Cardiac muscle cell (in vitro differentiated cells and primary cell): ENCODE results near the gene CCDC88B. TPM values are rescaled to one million over a fixed set of nuclear protein-coding genes. Genes with fewer than 3 reads are reported as not detected.

Experiments
- DNase-seq, 2 donors: peaks; one replicate each; pipeline versions ENCODE4 v3.0.0 to v3.0.0-alpha.2; 2010 to 2017; ENCODE audit warnings: low read depth in 1 of 2, low spot score in 1 of 2
- H3K27ac ChIP-seq: fragments of 200-600 bp; sonication (generic); 2 replicates; pipeline ENCODE4 v1.5.1; 2016
- H3K27me3 ChIP-seq: fragments of 200-600 bp; sonication (generic); 2 replicates; pipeline ENCODE4 v1.6.0; 2016; ENCODE audit warnings: control low read depth
- H3K36me3 ChIP-seq: fragments of 200-600 bp; sonication (generic); 2 replicates; pipeline ENCODE4 v1.5.1; 2016; ENCODE audit warnings: control low read depth
- H3K4me1 ChIP-seq: fragments of 200-600 bp; sonication (generic); 2 replicates; pipeline ENCODE4 v1.8.1; 2017; ENCODE audit warnings: low read depth, mild to moderate bottlenecking, mixed run types
- H3K4me3 ChIP-seq: fragments of 200-600 bp; sonication (generic); 2 replicates; pipeline ENCODE4 v1.5.1; 2016; ENCODE audit warnings: mild to moderate bottlenecking
- H3K9me3 ChIP-seq: fragments of 200-600 bp; sonication (generic); 2 replicates; pipeline ENCODE4 v1.5.1; 2017; ENCODE audit warnings: low read depth, mild to moderate bottlenecking, control low read depth
- polyA plus RNA-seq: library from polyadenylated mRNA; unstranded; fragments of >200 nt; fragmentation: Nextera tagmentation; extraction: Ambion mirVana; gene quantifications from 2 replicates; pipeline ENCODE4 v1.2.1, GENCODE V29; 2016
- total RNA-seq: library from RNA; depleted of rRNA; stranded (reverse); fragments of >200 nt; gene quantifications from 2 replicates; pipeline ENCODE4 v1.2.3, GENCODE V29; 2016
- TF ChIP-seq, protein P1 (sequence below): IDR thresholded peaks from 2 replicates; pipeline ENCODE4 v1.5.1; 2012; ENCODE audit warnings: low read depth, mild to moderate bottlenecking, low read length

CCDC88B gene
- total and polyA plus RNA-seq, 2 experiments from 2014 or later, result 8.4 to 8.6 TPM

- TF ChIP-seq, protein P1, sequence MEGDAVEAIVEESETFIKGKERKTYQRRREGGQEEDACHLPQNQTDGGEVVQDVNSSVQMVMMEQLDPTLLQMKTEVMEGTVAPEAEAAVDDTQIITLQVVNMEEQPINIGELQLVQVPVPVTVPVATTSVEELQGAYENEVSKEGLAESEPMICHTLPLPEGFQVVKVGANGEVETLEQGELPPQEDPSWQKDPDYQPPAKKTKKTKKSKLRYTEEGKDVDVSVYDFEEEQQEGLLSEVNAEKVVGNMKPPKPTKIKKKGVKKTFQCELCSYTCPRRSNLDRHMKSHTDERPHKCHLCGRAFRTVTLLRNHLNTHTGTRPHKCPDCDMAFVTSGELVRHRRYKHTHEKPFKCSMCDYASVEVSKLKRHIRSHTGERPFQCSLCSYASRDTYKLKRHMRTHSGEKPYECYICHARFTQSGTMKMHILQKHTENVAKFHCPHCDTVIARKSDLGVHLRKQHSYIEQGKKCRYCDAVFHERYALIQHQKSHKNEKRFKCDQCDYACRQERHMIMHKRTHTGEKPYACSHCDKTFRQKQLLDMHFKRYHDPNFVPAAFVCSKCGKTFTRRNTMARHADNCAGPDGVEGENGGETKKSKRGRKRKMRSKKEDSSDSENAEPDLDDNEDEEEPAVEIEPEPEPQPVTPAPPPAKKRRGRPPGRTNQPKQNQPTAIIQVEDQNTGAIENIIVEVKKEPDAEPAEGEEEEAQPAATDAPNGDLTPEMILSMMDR, result no peak
- Histone ChIP-seq H3K36me3 (no peaks in the 10 kb centered on the region), H3K4me3 (no peak overlapping the region), H3K9me3 (no peaks in the 10 kb centered on the region), H3K27me3 (no peaks in the 10 kb centered on the region), H3K4me1 (no peaks in the 10 kb centered on the region), H3K27ac (no peak overlapping the region)
- DNase-seq, result no peak
Measured at GRCh38 chr11:64376071-64376470, 36.1 kb downstream of the CCDC88B start.

- peak in 1 of 2 donors; percentile 42 for DNase-seq
- H3K9me3 ChIP-seq, result no peaks in the 10 kb centered on the region
- no peaks in the 10 kb centered on the region for H3K27me3 ChIP-seq
- H3K36me3 ChIP-seq, result no peaks in the 10 kb centered on the region
- no peaks in the 10 kb centered on the region for H3K4me1 ChIP-seq
- H3K27ac ChIP-seq, result no peak overlapping the region
- no peak overlapping the region for H3K4me3 ChIP-seq
- TF ChIP-seq, protein P1, result no peak
Measured at GRCh38 chr11:64378335-64378880, 38.4 kb downstream of the CCDC88B start.

DNA sequence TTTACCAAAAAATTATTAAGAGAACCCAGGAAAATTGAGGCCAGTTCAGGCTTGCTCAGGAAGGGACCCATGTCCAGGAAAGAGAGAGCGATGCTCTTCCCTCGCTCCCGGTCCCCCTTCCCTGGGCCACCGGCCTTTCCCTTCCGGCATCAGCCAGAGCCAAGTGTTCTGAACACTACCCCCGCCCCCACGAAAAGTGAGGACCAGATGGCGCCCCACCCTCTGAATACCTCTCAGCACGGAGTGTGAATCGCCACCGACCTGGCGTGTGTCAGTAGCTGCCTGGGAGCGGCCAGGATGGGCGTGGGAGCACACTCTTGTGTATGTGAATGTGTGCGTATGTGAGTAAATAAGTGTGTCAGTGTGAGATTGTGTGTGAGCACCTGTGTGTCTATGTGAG lies 39.2 kb downstream of the CCDC88B start:
- Histone ChIP-seq H3K27me3 (no peaks in the 10 kb centered on the region), H3K4me3 (no peak overlapping the region), H3K36me3 (no peaks in the 10 kb centered on the region), H3K27ac (no peak overlapping the region), H3K9me3 (no peaks in the 10 kb centered on the region), H3K4me1 (peaks cover 3% of the 10 kb centered on the region)
- TF ChIP-seq, protein P1, result no peak
- DNase-seq, result no peak

GRCh38 chr11:64379817-64380709 lies 40.1 kb downstream of the CCDC88B start:
- Histone ChIP-seq H3K36me3 (no peaks in the 10 kb centered on the region), H3K4me1 (peaks cover 8% of the 10 kb centered on the region), H3K27ac (peak overlapping the region; percentile 69), H3K9me3 (no peaks in the 10 kb centered on the region), H3K4me3 (no peak overlapping the region), H3K27me3 (no peaks in the 10 kb centered on the region)
- TF ChIP-seq, protein P1, result no peak
- peak in 1 of 2 donors; percentile 47 for DNase-seq

GRCh38 chr11:64381350-64381749 lies 41.3 kb downstream of the CCDC88B start:
- Histone ChIP-seq H3K27ac (no peak overlapping the region), H3K4me3 (no peak overlapping the region), H3K36me3 (no peaks in the 10 kb centered on the region), H3K9me3 (no peaks in the 10 kb centered on the region), H3K4me1 (peaks cover 20% of the 10 kb centered on the region), H3K27me3 (no peaks in the 10 kb centered on the region)
- TF ChIP-seq, protein P1, result no peak
- no peak for DNase-seq
